ENCODE measurements around the gene FHL2.

GRCh38 chr2:105371156-105371555, 27.7 kb downstream of the FHL2 start:
- TF ChIP-seq POLR2A (IDR thresholded peaks at IDR 0.05; ENCODE audit: low read length): no peak
- TF ChIP-seq GATA1 (IDR thresholded peaks at IDR 0.05; ENCODE audit: low read depth, low read length): no peak

Measured in erythroblast (primary cell).